ENCODE results near the gene CFAP57.
"Not testable (repeated sequence)": the region's sequence is repeated elsewhere in the genome, so short reads cannot be mapped to it uniquely, and the experiment has no call there.

The CFAP57 gene

GRCh38 chr1:43177691-43178090, 5.6 kb downstream of the CFAP57 start:
- DNase-seq: no peak

- DNase-seq: no peak
These were observed 12.3 kb downstream of the CFAP57 start for GRCh38 chr1:43184388-43184787.

GRCh38 chr1:43184995-43185394, 12.9 kb downstream of the CFAP57 start:
- no peak for DNase-seq

GRCh38 chr1:43188106-43188505, 16.0 kb downstream of the CFAP57 start:
- no peak for DNase-seq

GRCh38 chr1:43194509-43194908, 22.4 kb downstream of the CFAP57 start:
- DNase-seq: no peak

GRCh38 chr1:43197343-43198127, 25.4 kb downstream of the CFAP57 start:
- no peak for DNase-seq

- DNase-seq: no peak
These were observed 27.1 kb downstream of the CFAP57 start for GRCh38 chr1:43199093-43199726.

GRCh38 chr1:43203859-43204258, 31.7 kb downstream of the CFAP57 start:
- DNase-seq: no peak

GRCh38 chr1:43204394-43204793, 32.3 kb downstream of the CFAP57 start:
- DNase-seq: no peak

GRCh38 chr1:43205671-43206070, 33.5 kb downstream of the CFAP57 start:
- DNase-seq: no peak

- DNase-seq: no peak
These were observed 34.6 kb downstream of the CFAP57 start for GRCh38 chr1:43206600-43207228.

- DNase-seq: no peak
These were observed 35.2 kb downstream of the CFAP57 start for GRCh38 chr1:43207229-43207853.

- not testable (repeated sequence) for DNase-seq
These were observed 36.1 kb downstream of the CFAP57 start for GRCh38 chr1:43208277-43208676.

- DNase-seq: no peak
These were observed 42.6 kb downstream of the CFAP57 start for GRCh38 chr1:43214501-43215444.

GRCh38 chr1:43217747-43218146, 45.6 kb downstream of the CFAP57 start:
- no peak for DNase-seq

GRCh38 chr1:43220905-43221778, 49.0 kb downstream of the CFAP57 start:
- DNase-seq: no peak

GRCh38 chr1:43221797-43222196, 49.7 kb downstream of the CFAP57 start:
- no peak for DNase-seq

GRCh38 chr1:43222879-43223278, 50.7 kb downstream of the CFAP57 start:
- DNase-seq: no peak

- no peak for DNase-seq
These were observed 53.0 kb downstream of the CFAP57 start for GRCh38 chr1:43225168-43225567.

- DNase-seq: peak; percentile 87
These were observed 55.1 kb downstream of the CFAP57 start for GRCh38 chr1:43227143-43227764.

Measured in stimulated activated CD4-positive, alpha-beta T cell treated with anti-CD3 and anti-CD28 coated beads, Interleukin-4, amount 100 ng/mL, for 1 hour (primary cell).